Stimulated activated CD8-positive, alpha-beta memory T cell treated with anti-CD3 and anti-CD28 coated beads, Interleukin-7, amount 100 ng/mL, for 1 hour (primary cell): ENCODE results near the gene NDUFAB1.
A peak's percentile ranks its signal among the peaks of the same experiment; 100 is the strongest.
"Not testable (repeated sequence)": the region's sequence is repeated elsewhere in the genome, so short reads cannot be mapped to it uniquely, and the experiment has no call there.

ENCODE experiments used
- DNase-seq, 2 donors: peaks; one replicate each; pipeline ENCODE4 v3.0.0-alpha.2; 2020; ENCODE audit warnings: low read depth in 2 of 2

NDUFAB1 gene

DNA sequence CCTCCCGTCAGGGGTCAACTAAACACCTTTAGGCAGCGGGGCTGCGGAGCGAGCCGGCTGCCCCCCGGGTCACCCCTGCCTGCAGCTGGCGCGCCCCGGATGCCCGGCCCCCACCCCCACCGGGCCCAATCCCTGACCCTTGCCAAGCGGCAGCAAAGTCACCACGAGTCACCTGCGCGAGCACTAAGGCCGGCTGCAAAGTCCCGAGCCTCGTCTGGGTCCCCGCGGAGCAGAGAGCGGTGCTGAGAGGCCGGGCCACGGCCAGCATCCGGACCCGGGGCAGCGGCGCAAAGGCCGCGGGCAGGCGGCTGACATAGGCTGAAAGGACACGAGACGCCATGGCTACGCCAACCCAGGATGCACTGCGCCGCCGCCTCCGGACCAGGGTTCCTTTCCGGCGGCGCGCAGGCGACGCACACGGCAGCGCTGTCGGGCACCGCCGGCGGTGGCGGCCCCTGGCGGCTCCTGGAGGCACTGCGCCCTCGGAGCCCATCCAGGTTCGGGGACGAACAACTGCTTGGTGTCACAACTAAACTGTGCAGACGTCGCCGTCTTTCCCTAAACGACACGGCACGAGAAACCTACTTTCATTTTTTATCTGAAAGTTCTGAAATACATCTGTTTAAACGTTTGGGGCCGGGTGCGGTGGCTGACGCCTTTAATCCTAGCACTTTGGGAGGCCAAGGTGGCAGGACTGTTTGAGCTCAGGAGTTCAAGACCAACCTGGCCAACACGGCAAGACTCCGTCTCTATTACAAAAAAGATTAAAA lies at the start of gene NDUFAB1:
TSS of gene NDUFAB1 (minus strand) at position 366 of the 770 bp plus-strand sequence. CDS start at position 340, 26 bp downstream.
- peak; percentile 78 to 83 for DNase-seq

DNA sequence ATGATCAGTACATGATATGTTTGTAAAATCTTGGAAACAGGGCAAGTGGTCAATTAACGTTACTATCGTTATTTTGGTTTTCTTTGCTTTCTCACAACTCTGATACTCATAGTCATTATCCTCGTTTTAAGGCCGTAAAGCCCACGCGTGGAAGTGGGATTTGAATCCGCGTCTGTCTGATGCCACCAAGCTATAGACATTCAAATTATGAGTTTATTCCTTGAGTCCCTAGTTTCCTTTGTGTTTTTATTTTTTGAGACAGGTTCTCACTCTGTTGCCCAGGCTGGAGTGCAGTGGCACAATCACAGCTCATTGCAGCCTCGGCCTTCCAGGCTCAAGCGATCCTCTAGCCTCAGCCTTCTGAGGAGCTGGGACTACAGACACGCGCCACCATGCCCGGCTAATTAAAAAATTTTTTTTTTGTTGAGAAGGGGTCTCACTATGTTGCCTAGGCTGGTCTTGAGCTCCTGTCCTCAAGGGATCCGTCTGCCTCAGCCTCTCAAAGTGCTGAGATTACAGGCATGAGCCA lies 46.2 kb upstream of the NDUFAB1 start:
- no peak for DNase-seq

DNA sequence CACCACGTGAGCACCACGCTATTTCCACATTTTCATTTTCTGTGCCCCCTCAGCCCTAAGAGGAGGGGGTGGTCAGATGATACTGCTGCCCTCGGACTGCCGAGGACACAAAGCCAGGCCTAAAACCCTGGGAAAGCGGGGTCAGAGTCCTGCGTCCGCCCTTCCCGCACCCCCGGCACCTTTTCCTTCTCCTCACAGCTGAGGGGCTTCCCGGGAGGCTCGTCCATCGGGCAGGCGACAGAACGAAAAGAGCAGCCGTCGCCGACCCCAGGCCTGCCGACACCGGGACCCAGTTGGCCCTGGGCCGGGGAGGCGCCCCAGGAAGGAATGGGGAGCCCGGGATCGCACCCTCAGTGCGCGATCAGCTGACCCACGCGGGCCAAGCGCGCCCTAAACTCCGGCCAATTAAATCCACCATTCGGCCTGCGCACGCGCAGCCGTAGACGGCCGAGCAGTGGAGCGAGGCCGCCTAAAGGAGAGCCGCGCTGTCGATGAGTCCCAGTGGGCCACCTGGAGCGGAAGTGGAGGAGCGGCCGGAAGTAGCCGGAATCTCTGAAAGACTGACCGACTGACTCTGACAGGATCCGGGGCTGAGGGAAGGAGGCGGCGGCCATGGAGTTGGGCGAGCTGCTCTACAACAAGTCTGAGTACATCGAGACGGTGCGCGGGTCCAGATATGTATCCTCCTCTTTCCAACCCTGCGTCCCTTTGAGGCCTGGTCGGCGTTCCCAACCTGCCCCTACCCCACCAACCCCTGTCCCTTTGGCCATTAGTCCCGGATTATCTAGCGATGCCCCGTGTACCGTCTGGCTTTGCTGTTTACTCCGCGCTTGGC lies 45.0 kb upstream of the NDUFAB1 start, which contains the start of the genes DCTN5 and PALB2:
TSS of gene DCTN5 (plus strand) at position 536 of the 835 bp plus-strand sequence. CDS start at position 613, 77 bp downstream.
TSS of gene PALB2 (minus strand) at position 380 of the 835 bp plus-strand sequence. CDS start at position 227, 153 bp downstream.
- peak; percentile 70 for DNase-seq

DNA sequence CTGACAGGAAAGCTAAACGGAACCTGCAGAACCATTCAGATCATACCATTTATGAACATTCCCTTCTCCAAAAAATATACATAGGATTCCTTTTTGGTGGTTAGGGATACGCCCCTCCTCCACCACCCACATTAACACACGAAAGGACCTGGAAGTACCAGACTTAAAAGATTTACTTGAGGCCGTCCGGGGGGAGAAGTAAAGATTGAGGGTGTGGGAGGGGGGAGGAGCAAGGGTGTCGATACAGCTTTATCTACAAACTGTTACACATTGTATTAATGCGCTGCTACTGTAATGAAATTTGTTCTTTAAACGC lies 44.5 kb upstream of the NDUFAB1 start:
- DNase-seq: no peak

DNA sequence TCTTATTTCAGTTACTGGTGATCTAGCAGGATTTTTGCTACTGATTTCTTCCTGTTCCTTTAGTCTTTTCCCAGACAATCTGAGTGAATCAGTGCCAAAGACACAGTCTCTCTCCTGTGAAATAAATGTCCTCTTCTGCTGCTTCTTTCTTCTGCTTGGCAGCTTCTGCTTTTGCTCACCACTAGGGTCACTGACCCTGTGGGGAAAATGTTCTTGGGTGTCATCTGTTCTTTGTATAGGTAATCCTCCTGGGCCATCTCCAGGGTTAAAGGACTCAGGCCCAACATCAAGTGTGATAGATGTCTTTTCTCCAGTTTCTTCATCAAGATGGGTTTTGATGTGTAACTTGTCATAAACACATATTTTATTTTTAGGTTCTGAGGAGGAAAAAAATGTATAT lies 39.8 kb upstream of the NDUFAB1 start:
- DNase-seq: no peak

DNA sequence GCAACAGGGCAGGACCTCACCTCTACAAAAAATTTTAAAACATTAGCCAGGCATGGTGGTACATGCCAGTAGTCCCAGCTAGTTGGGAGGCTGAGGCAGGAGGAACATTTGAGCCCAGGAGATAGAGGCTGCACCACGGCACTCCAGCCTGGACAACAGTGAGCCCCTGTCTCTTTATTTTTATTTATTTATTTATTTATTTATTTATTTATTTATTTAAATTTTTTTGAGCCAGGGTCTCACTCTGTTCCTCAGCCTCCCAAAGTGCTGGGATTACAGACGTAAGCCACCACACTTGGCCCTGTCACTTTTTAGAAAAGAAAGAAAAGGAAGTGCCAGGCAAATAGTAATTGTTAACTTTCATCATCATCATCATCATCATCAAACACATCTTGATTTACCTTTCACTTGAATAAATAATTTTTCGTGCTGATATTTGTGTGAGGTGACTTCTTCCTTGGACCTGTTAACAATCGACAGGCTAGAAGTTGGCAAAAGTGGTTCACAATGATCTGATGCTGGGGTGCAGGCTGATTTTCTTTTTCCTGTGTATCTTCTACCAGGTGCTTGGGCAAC lies 38.4 kb upstream of the NDUFAB1 start:
- no peak for DNase-seq

DNA sequence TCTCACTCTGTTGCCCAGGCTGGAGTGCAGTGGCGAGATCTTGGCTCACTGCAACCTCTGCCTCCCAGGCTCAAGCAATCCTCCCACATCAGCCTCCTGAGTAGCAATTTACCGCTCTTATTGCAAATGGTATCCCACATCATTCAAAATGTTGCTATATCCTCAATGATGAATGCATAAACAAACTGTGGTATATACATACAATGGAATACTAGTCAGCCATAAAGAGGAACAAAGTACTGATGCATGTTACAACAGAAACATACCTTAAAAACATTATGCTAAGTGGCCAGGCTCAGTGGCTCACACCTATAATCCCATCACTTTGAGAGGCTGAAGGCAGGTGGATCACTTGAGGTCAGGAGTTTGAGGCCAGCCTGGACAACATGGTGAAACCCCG lies 35.8 kb upstream of the NDUFAB1 start:
- not testable (repeated sequence) for DNase-seq

DNA sequence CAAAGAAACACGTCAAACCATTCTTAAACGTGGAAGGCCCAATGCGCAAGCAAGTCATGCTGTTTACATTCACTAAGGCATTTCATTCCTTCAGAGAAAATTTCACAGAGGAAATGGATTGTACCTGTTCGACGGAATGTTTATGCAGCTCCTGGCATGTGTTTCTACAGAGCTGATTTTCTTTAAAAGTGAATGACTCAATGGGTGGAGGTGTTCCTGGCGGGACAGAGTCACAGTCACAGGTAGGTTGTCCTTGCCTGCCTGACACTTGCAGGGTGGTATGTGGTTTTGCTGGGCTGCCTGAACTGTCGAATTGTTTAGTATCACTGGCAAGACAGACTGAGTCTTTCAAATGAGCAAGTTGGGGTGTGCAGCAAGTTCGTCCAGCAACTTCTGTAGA lies 33.4 kb upstream of the NDUFAB1 start:
- no peak for DNase-seq

DNA sequence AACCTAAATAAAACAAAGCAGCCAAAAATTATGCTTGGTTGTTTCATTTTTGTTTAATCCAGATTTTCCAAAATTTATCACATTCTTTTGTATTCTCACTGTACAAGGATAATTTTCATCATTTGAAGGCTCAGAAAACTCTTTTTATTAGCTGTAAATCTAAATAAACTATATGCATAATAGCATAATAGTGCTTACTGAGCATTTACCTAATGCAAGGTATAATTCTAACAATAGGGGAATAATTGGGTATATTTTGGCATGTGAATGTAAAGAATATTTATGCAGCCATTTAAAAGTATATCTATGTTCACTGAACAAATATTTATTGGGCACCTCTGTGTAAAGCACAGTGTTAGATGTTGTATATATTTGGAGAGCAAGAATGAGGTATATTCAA lies 28.0 kb upstream of the NDUFAB1 start:
- no peak for DNase-seq

DNA sequence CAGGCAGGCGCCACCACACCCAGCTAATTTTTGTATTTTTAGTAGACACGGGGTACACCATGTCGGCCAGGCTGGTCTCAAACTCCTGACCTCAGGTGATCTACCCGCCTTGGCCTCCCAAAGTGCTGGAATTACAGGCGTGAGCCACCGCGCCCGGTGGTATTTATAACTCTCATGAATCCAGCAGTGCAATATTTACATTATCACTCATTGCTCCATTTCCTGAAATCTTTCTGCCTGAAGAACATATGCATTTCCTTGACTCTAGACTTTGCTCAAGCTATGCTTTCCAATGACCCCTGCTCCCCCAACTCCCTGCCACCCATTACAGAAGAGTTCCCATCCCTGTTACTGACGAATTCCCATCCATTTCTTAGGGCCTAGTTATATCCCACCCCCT lies 19.7 kb upstream of the NDUFAB1 start:
- DNase-seq: no peak

DNA sequence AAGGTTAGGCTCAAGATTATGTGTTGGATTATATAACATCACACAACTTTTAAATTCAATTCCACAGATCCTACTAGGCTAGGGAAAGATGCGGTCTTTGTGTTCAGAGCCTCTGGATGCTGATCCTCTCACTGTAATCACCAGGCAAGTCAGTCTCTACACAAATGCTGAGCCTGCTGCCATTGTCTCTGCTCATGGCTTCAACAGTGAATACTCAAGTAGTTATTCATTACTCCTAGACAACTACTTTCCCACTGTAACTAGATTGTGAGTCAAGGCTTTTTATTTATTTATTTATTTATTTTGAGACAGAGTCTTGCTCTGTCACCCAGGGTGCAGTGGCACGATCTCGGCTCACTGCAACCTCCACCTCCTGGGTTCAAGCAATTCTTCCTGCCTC lies 15.8 kb upstream of the NDUFAB1 start:
- no peak for DNase-seq

DNA sequence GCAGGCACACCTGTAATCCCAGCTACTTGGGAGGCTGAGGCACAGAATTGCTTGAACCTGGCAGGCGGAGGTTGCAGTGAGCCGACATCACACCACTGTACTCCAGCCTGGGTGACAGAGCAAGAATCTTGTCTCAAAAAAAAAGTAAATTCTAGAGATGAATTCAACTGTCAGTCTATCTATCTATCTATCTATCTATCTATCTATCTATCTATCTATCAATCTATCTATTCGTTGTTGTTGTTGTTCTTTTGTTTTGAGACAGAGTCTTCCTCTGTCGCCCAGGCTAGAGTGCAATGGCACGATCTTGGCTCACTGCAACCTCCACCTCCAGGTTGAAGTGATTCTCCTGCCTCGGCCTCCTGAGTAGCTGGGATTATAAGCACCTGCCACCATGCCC lies 14.8 kb upstream of the NDUFAB1 start:
- not testable (repeated sequence) for DNase-seq

DNA sequence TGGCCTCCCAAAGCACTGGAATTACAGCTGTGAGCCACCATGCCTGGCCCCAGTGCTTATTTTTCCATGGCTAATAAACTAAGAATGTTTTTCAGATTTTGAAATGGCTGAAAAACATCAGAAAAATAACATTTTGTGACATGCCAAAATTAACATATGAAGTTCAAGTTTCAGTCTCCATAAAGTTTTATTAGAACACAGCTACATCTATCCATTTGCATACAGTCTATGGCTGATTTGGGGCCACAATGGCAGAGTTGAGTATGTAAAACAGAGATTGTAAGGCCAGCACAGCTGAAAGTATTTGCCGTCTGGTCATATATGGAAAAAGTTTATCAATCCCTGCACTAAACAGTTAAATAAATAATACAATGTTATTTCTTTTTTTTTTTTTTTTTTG lies 13.8 kb upstream of the NDUFAB1 start:
- DNase-seq: no peak

DNA sequence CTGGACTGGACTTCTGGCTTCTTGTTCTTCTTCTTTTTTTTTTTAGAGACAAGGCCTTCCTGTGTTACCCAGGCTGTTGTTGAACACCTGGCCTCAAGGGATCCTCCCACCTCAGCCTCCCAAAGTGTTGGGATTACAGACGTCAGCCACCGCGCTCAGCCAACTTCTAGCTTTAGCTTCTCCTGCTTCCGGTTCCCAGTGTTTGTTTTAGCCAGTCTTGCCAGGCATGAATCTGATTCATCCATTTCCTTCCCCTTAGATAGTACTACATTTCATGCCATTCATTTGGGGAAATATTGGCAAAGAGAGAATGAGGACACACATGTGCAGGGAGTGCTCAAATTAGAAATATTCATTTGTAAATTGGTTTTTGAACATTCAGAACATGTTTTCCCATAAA lies 12.1 kb upstream of the NDUFAB1 start:
- DNase-seq: no peak

DNA sequence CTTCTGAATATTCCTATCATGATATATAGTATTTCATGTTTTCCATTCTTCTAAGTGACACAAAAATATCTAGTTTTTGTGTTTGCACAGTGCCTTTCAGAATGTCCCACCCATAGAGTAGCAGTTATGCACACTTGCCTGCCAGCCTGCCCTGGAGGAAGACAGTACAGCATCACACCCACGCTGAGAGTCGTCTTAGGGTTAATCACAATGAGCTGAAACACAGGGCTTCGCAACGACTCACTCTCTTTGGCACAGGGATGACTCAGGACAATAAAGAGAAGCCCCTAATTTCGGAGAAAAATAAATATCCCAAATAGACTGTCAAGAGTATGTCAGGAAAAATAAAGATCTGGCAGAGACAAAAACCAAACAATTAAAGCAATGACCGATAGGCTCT lies 11.6 kb upstream of the NDUFAB1 start:
- DNase-seq: no peak

DNA sequence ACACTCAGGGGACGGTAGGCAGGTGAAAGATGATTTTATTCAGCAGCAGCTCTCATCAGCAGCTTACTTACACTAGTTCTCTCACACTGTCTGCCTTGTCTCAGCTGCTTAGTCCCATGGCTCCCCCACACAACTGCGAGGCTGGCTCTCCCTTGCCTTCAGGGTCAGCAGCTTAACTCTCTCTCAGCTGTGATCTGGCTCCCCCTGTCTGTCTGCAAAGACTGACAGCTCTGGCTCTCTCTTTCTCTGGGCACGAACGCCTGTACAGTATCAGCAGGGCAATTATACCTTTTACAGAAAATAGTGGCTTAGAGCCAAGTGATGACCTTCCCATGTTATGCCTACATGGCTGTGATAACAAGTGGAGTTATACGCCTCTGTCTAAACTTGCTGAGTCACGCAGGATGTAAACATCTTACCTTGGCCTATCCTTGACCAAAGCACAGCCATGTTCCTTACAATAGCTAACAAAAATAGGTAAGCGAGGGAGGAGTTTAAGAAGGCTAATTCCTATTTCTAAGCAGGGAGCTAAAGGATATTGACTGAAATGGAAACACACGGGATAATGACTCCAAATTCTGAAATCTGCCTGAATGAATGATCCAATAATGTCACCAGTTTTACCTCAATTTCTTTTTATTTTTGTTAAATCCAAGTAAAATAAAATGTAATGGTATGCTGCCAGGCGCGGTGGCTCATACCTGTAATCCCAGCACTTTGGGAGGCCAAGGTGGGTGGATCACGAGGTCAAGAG lies 1.1 kb upstream of the NDUFAB1 start:
- DNase-seq: no peak

DNA sequence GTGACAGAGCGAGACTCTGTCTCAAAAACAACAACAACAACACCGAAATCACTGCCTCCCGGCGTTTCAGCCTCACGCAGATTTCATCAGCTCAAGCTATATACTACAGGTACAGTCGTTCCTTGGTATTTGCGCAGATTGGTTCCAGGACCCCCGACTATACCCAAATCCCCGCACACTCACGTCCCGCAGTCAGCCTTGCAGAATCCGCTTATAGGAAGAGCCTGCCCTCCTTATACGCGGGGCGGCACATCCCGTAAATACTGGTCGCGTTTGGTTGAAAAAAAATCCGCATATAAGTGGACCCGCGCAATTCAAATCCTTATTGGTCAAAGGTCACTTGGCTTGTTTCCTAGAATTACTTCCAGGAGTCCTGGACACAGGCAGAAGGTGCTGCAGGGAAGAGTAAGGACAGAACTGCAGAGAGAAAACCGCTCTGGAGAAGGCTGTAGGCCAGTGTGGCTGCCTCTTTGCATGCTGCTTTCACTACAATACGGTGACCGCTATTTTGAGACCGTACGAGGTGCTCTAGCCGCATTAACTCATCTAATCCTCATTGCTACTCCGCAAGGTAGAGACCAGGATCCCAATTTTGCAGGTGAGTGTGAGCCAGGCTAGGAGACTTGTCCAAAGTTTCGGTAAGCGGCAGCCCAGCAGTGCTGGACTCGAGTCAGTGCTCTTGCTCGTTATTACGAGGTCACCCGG lies 718 bp downstream of the NDUFAB1 start:
- DNase-seq: no peak

DNA sequence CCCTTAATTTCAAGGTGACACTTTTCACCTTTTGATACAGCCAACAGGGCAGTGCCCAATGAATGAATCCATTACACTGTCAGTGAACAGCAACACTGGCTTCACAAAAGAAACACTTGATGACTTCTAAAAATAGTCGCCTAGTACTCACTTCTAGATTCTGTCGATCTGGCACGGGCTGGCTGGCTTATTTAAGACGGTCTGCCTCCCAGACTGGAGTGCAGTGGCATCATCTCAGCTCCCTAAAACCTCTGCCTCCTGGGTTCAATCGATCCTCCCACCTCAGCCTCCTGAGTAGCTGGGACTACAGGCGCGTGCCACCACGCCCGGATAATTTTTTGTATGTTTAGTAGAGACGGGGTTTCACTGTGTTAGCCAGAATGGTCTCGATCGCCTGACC lies 1.9 kb downstream of the NDUFAB1 start:
- DNase-seq: no peak

DNA sequence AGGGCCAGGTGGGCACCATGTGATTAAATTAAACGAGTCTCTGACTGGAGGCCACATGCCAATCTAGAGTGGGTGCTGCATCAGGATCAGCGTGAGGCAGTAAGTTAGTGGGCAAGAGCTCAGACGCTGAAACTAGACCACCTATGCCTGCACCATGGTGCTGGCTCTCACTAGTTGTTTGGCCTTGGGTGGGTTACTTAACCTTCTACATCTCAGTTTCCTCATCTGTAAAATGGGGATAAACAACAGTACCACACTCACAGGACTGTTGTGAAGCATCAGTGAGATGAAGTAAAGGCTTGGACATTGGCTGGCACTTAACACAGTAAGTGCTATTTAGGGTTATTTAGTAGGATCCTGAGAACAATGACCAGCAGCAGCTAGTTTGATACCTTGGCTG lies 5.9 kb downstream of the NDUFAB1 start:
- no peak for DNase-seq

DNA sequence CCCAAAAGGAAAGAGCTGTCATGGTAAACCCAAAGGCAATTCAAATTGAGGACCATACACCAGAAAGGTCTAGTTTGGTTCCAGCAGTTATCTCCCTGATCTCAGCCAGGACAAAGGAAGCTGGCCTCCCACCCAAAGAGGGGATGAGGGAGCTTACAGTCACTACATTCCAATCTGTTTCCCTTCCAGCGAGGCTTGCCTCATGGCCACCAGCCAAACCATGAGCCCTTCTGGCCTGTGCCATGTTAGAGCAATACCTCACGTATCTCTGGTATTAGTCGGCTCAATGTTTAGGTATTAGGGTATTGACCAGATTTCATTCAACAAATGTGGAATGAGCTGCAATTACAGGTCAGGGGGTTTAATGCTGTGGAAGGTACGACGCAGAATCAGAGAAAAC lies 8.4 kb downstream of the NDUFAB1 start:
- DNase-seq: no peak
